HG02852 (cell line): ENCODE results near the gene KCTD15.
"Not testable (repeated sequence)": the region's sequence is repeated elsewhere in the genome, so short reads cannot be mapped to it uniquely, and the experiment has no call there.

Experiments used
- ATAC-seq: cut with Tn5 transposase; IDR thresholded peaks from one replicate; pipeline ENCODE4 v1.9.1; 2021; ENCODE audit warnings: mild to moderate bottlenecking, moderate library complexity; ENCODE audit not compliant: unreplicated experiment

Gene KCTD15

DNA sequence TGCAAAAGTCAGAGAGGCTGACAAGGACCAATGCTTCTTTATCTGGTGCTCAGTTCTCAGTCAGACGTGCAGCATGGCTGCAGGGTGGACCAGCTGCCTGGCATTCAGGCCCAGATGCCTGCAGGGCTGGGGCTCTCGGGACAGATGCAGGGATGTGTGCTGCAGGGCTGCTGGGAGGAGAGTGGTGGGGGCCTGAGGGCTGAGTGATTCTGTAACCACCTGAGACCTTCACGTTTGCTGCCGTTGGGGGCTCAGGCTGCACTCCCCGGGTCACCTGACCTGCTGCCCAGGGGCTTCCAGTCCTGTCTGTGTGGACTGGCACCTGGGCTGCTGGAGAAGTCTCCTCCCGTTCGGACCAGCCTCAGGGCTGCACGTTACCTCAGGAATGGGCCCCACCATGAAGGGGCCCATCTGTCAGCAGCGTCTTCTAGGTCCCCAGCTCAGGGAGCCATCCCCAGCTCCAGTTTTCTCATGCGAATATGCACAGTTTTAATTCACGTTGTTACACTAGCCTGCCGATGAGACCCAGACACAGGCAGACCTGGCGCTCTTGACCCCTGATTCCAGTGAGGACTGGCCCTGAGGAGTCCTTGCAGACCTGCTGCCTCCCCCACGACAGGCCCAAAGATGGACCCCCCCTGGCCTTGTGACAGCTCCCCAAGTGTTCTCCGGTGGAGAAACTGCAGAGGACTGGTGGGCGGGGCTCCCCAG is 16.9 kb downstream of the KCTD15 start:
- ATAC-seq: no peak

DNA sequence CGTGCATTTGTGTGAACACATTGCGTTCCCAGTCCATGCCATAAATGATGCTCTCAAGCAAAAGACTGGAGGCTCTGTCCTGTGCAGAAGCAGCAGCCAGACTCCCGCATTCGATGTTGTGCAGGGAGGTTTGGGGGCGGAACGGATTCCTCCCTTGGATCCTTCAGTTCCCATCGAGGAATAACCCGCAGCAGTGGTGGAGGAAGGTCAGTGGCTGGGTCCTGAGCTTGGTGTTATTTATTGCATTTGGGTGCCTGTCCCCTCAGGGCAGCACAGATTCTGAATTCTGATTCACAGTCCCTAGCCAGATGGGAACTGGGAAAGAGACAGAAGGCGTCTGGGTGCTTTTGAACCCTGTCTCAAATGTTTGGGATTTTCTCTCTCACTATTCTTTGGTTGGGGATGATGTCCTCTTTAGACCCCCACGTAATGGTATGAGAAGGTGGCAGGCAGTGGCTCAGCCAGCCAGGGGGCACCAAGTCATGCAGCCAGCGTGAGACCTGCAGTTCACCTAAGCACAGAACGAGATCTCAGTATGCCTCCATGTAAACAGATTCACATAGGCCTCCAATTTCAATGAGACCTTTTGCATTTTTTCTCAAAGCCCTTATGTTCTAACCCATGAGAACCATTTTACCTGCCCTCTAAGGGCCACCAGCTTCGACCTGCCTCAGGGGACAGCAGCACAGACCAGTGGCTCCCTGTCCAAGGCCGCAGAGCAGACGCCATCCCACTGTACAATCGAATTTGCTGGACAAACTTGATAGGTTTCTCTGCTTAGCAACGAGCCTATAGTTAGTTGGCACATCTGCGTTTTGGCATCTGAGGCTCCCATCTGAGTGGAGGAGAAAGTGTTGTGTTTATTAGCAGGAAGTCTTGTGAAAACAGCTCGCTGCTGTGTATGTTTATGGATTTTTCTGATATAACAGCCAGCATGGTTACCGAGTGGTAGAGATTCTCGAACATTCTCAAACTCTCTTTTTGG is 17.8 kb downstream of the KCTD15 start:
- ATAC-seq: no peak

DNA sequence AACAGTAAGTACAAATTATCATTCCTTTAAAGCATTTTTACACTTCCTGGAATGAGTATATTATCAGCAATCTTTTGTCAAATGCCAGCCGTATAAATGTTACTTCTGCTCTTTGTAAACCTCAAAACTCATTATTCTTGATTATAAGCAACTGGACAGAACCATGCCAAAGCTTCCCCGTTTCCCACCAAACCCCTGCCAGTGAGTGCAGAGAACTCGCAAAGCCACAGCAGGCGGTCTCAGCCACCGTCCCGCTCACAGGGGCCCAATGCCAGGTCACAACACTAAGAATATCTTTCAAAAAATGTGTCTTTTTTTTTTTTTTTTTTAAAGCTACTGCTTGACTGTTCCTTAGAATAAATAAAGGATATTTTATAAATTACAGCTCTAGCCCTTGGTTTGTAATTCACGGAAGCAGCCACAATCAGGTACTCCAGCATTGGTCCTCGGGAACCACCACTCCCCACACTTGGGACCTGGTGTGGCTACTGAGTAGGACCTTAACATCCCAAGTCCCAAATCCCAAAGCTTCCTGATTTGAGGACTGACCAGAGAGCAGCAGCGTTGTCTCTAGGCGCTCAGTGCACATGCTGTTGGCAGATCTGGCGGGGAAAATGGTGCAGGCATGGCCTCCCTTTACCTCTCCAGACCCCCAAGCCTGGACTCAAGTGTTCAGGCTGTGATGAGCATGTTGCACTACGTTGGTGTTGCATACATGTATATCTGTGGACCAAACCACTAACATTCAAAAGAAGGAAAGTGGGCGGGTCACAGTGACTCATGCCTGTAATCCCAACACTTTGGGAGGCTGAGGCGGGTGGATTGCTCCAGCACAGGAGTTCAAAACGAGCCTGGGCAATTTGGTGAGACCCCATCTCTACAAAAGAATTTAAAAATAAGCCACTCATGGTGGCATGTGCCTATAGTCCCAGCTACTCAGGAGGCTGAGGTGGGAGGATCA is 19.0 kb downstream of the KCTD15 start:
- ATAC-seq: no peak

DNA sequence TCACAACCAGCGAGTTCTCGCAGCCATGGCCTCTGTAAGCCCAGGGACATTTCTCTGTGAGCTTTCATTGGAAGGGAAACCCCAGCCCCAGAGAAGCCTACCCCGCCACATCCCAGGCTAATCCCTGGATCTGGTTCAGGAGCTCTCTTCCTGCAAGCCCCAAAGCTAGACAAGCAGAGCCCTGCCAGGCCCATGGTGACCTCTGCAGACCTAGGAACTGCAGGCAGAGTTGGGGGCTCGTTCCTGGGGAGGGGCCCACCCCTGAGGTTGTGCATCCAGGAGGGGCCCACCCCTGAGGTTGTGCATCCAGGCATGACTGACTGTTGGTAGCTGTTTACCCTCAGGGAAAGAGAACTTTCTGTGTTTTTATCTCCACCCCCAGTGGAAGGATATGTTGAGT is 21.7 kb downstream of the KCTD15 start:
- ATAC-seq: no peak

DNA sequence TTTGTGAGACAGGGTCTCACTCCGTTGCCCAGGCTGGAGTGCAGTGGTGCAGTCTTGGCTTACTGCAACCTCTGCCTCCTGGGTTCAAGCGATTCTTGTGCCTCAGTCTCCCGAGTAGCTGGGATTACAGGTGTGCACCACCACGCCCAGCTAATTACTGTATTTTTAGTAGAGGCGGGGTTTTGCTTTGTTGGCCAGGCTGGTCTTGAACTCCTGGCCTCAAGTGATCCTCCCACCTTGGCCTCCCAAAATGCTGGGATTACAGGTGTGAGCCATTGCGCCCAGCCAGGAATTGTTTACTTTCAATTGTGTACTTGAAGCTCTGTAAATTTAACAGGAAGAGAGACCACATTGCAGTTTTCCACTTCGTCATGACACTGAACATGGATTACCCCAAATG is 22.4 kb downstream of the KCTD15 start:
- not testable (repeated sequence) for ATAC-seq

DNA sequence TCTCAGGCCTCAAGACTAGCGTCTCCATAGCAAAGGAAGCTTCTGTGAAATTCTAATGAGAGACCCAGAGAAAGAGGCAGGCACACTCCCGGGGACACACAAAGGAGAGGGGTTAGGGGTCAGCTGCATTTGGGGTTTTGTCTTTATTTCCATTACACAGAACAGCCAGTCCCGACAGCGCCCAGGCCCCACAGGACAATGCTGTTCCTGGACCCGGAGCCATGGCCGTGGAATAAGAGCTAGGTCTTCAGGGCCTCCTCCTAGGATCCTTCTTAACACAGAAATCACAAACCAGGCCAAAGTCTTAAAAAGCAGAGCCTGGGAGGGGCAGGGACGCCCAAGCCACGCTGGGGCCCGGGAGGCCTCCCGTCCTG is 22.8 kb downstream of the KCTD15 start:
- no peak for ATAC-seq

DNA sequence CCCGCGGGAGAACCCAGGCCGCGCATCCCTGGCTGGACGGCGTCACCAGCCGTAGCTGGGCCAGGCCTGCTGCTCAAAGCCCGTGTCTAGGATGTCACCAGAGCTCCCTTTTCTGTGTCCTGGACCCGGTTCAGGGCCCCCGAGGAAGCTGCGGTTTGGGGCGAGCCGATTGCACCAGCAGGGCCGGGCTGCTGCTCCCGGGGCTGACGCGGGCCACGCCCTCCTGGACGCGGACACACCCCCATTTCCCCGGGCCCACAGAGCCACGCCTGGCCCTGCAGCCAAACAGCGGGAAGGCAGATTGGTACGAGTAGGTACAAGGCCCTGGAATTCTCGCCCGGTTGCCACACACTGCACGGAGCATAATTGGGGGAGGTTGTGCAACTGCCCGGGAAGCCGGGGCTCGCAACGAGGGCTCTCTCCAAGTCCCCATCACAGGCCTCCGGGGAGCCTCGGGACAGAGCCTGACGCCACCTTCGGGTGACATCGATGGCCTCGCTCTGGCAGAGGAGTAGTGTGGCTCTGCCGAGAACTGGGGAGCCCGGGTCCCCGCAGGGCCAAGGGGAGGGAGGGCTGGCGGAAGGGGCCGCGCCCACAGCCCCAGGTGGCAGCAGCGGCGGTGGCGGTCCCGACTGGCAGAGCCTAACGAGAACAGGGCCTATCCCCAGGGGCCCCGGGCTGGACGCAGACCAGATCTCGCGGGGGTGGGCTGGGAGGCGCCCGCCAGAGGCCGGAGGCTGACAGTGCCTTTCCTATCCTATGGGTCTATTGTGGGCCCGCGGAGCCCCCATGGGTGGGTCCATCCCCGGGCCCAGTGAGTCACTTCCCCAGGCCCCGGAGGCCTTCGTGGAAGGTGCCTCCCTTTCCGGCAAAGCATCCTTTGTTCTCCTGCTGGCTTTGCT is 23.5 kb downstream of the KCTD15 start:
- no peak for ATAC-seq

DNA sequence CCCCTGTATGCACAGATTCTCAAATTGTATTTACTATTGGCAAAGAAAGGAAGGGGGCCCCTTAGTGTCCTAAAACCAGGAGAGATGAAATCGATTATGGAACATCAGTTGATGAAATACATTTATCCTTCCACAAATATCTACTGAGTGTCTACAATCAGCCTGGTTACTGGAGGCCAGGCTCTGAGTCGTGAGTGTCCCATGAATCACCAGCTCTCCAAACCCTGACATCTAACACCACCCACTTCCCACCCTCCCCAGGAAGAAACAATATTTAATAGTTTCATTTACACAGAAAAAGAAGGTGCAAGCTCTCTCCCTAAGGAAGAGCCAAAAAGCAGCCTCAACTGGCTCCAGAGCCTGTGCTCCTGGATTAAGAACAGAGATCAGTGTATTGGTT is 25.2 kb downstream of the KCTD15 start:
- ATAC-seq: no peak

DNA sequence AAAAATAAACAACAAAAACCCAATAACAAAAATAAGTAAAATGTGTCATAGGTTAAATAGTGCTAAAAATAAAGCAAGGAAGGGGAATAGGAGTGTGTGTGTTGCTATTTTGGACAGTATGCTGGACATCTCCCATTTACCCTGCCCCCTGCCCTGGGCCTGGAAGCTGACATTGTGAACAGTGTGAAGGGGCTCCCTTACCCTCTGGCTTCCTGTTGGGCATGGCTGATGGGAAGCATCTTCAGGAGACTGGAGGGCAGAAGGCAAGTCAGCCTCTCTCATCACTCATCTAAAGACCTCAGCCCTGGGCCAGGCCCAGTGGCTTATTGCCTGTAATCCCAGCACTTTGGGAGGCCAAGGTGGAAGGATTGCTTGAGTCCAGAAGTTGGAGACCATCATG is 26.7 kb downstream of the KCTD15 start:
- ATAC-seq: no peak

DNA sequence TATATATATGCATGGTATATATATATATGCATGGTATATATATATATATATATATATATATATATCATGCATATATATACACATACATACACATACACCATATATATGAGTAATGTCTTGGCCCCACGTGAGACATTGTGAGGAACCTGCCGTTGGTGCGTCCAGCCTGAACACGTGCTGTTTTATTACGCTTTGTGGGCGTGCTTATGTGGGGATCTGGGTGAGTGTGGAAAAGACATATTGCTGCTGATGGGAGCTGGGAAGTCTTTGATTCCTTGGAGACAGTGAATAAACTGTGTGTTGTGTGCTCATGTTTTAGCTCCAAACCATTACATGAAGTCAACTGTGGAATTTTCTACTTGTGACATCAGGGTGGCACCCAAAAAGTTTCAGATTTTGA is 28.9 kb downstream of the KCTD15 start:
- ATAC-seq: no peak

DNA sequence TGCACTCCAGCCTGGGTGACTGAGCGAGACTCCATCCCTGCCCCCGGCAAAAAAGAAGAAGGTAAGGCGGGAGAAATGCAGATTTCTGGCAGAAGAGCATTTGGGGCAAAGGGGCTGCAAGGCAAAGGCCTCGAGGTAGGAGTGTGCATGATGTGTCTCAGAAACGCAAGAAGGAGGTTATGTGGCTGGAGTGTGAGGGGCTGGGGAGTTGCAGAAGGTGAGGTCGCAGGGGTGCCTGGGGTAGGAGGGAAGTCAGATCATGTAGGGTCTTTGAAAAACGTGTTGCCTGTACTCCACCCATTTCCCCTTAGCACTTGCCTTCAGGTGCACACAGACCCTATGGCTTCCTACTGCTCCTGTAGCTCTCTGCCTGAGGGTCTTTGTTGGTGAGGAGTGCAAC is 29.9 kb downstream of the KCTD15 start:
- ATAC-seq: no peak

DNA sequence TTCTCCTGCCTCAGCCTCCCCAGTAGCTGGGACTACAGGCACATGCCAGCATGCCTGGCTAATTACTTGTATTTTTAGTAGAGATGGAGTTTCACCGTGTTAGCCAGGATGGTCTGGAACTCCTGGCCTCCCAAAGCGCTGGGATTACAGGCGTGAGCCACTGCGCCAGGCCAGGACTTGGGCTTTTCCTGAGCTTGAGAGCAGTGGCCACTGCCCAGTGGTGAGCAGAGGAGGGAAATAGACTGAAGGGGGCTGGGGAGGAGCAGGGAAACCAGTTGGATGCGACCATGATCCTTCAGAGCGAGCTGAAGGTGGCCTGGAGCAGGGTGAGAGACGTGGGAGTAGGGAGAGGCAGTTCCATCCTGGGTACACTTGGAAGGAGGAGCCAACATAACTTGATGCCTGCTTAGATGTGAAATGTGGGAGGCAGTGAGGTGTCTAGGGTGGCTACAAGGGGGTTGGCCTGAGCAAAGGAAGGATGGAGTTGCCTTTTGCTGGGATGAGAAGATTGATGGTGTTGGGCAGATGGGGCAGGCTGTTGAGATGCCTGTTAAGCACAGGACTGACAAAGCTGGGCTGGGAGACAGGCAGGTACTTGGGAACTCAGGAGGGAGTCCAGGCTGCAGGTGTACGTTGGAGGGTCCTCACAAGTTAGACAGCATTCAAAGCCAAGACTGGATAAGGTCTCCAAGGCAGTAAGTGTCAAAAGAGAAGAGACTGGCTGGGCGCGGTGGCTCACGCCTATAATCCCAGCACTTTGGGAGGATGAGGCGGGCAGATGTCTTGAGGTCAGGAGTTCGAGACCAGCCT is 31.8 kb downstream of the KCTD15 start:
- no peak for ATAC-seq

DNA sequence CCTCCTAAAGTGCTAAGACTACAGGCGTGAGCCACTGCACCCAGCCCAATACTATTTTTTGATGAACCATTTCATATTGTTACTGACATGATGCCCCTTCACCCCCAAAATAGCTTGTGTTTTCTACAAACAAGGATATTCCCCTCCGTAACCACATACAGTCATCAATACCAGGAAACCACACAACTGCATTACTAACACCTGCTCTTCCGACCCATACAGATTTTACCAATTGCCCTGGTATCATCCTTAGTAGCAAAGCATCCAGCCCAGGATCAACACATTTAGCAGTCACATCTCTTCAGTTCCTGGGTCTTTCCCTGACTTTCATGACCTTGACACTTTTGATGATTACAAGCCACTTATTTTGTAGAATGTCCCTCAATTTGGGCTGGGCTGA is 33.6 kb downstream of the KCTD15 start:
- no peak for ATAC-seq

DNA sequence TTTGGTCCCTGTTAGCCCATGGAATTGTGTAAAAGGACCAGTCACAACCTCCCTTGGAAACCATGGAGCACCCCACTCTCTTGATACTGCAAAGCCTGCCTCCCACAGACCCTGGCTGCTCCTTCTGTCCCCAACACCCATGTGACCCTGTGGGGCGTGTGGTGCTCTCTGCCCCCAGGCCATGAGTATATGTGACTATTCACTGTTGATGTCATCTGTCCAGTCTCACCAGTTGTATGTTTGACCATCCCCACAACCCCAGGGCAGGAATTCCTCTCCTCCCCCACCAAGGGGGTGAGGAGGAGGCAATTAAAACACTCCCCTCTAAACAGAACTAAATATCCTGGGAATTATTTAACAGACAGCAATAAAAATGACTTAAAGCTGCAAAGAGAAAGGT is 35.2 kb downstream of the KCTD15 start:
- ATAC-seq: no peak

DNA sequence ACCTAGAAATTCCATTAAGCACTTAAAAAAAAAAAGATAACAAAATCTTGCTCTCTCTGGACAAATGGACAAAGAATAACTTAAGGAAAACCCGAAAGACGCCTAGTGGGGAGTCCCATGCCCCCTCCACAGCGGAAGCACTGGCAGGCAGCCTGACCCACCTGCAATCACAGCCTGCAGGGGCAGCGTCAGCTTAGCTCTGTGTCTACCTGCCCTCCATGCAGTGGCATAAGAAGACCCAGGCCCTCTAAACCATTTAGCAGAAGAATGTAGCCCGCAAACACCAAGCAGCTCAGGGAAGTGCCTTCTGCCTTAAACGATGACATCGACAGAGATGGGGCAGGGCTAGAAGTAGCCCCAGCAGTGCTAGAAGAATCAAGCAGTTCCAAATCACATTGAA is 36.0 kb downstream of the KCTD15 start:
- no peak for ATAC-seq

DNA sequence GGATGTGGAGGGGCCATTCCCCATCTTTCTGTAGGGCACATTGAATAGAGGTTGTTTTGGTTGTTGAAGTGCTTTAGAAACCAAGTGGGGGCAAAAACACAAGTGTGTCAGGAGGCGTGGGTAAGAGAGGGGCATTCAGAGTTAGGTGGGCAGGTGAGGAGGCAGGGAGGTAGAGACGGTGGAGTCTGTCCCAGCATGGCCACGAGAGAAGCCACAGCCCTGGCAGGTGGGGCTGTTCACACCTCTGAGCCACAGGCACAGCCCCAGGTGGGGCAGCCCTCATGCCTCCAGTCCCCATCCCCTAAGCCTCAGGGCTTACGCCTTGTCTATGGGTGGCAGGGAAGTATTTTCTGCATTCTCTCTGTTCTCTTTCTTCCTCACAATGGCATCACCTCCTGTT is 43.7 kb downstream of the KCTD15 start:
- ATAC-seq: no peak

DNA sequence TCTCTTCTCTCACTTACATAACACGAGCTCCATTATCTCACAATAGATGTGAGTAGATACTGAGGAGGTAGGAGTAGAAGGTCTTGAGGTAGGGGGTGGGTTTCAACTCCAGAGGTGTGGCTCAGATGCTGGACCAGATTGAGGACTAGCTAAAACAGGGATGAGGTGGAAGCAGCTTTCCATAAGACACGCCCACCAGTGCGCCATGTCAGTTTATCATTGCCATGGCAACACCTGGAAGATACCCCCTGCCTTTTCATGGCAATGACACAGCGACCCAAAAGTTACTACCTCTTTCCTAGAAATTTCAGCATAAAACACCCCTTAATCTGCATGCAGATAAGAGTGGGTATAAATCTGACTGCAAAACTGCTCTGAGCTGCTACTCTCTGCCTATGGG is 44.1 kb downstream of the KCTD15 start:
- ATAC-seq: no peak

DNA sequence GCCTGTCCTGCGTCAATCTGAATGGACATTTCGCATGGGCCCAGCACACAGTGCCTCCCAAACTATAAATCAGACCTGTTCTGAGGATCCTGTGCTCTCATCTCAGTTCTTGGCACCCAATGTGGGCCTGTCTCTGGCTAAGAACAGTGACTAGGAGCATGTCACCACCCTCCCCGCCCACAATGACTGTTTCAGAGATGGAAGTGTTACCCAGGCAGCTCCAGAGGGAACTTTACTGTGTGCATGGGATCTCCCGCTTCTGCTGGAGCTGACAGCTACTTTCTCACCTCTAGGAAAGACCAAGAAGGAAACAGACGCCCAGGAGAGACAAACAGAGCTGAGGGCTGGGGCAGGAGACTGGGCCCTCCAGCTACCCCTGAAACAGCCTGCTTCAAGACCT is 45.0 kb downstream of the KCTD15 start:
- no peak for ATAC-seq

DNA sequence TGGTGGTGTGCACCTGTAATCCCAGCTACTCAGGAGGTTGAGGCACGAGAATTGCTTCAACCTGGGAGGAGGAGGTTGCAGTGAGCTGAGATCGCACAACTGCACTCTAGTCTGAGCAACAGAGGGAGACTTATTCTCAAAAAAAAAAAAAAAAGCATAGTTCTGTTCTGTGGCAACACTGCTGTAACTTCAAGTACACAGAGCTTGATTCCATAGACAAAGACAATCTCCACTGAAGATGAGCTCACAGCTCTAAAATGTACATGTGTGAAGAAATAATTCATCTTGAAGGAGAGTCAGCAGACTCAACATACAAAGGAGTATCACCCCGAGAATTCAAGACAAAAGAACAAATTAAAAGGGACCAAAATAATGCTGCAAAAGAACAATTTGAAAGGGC is 47.8 kb downstream of the KCTD15 start:
- no peak for ATAC-seq
